Measurements from ENCODE around the gene CTNNA3.
"Not testable (repeated sequence)": the region's sequence is repeated elsewhere in the genome, so short reads cannot be mapped to it uniquely, and the experiment has no call there.

Gene CTNNA3

DNA sequence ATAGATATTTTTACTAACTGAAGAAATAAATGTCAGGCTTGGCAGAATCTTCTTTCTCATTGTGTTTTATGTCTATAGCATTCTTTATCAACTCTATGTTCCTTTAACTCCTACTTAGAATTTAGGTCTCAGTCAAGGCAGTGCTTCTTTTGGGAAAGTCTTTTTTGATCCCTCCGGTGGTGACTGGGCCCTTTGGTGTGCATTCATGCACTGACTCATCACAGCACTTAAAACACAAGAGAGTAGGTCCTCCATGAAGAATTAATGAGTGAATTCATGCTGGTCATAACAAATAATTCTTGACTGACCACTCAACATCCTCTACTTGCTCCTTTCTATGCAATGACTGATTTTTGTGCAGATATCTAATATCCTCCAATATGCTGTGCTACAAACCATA is 1229.0 kb downstream of the CTNNA3 start:
- DNase-seq = no peak

DNA sequence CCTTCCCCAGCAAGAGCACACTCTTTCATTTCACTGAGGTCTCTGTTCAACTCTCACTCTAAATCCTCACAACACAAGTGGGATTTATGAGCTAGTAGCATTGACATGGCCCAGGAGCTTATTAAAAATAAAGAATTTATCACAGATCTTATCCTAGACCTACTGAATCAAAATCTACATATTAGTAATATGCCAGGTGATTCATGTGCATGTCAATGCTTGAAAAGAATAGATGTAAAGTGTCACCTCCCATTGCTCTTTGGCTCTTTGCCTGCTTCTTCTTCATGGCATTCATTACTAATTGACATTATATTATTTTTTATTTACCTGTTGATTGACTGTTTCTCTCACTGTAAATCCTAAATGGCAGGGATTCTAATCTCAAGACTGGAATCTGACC is 1229.4 kb downstream of the CTNNA3 start:
- DNase-seq = no peak

DNA sequence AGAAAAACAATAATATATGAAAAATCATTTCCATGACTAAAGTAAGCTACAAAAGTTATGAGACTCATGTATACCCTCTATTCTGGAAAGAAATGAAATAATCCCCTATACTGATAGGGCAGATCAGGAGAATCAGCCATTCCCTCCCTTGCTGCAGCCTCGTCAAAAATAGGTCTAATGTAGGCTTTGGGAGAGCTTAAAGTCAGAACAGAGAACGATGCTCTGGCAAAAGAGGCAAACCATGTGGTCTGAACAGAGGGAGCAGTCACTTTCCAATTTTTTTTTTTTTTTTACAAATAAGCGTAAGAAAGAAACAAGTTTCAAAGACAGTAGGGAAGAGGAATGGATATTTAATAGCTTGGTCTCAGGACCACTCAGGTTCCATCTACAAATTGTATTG is 1232.4 kb downstream of the CTNNA3 start:
- no peak for DNase-seq

DNA sequence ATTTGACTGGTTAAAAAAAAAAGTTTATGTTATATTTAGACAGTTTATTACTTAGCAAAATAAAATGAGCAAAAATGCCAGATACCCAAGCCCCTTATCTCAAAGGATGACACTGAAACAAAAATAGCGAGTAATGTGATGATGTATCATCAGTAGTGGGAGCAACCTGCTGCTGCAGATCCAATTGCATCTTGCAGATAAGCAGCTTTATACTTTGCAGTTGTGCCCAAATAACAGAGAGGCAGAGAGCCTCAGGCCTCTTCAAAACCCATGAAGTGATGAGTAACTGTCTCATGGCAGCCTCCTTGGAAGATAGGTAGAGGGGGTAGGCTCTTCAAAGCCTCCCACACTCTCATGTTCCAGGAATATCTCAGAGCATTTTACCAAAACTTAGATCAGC is 1238.4 kb downstream of the CTNNA3 start:
- DNase-seq = no peak

DNA sequence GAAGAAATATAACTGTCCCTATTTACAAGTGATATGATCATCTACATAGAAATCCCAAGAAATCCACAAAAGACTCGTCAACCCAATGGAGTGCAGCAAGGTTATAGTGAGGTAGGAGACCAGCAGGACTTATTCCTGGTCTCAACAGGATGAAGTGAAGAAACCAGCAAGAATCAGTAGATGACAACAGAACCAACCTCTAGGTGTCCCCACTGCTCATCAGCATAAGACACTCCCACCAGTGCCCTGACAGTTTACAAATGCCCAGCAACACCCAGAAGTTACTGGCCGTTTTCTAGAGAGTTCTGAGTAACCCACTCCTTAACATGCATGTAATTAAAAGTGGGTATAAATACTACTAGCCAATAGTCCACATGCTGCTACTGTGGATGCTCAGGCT is 1240.7 kb downstream of the CTNNA3 start:
- no peak for DNase-seq

DNA sequence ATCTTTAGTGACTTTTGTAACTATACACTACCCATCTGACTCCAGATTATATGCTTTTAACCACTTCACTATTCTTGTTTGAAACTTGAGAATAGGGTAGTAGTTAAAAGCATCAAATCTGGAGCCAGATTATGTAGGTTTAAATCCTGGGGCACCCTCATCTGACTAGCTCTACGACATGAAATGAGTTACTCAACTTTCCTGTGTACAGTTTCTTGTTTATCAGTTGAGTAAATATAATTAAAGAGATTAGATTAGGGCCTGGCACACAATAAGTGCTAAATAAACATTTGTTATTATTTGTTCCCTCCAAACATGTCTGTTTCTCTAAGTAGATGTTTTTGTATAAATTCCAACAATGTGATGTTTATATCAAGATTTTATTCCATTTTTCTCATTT is 1255.4 kb downstream of the CTNNA3 start:
- no peak for DNase-seq

DNA sequence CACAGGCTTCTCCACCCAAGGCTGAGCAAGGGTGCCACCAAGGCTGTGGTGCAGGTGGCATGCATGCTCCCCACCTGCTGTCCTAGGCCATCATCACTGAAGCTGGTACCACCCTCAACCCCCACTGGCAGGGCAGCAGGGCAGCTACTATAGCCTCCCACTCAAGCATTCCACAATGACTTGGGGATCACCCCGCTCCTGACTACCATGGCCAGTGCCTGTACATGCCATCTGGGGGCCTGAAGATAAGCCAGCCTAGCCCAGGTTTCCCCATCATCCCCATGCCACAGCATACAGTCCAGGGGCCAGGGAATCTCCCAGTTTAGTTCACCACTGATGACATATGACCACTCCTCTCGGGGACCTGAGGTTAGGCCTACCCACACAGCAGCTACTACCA is 1281.1 kb downstream of the CTNNA3 start:
- DNase-seq = no peak

DNA sequence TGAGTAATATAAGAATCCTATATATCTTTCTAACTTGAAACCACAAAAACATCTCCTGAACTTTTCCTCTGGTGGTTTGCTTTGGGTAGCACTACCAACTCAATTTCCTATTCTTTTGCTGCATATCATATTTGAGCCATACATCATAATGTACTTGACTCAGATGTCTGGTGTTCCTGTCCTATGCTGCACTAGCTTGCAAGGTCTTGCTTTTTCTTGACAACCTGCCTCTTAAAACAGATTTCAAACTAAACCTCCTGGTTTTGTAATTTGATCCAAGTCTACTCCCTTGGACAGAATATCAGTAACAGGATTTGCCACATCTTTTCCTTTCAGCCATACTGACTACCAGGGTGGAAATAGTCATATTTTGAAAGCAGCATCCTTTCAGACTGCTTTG is 1290.4 kb downstream of the CTNNA3 start:
- DNase-seq = no peak

DNA sequence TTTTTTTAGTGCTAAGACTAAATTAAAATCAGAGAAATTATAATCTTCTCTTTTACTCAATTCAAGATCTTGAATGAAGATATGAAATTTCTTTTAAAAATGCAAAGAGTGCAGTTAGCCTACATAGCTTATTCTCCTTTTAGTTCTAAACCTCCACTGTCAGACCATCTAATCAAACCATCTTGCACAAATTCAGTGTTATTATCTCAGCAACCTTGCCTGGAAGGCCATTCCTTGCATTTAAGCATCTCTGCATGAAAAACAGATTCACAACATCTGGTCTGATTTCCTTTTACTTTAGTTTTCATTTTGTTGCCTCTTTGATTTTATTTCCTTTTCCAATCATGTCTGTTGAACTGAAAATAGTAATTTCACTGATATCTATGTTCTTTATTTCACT is 1297.3 kb downstream of the CTNNA3 start:
- no peak for DNase-seq

DNA sequence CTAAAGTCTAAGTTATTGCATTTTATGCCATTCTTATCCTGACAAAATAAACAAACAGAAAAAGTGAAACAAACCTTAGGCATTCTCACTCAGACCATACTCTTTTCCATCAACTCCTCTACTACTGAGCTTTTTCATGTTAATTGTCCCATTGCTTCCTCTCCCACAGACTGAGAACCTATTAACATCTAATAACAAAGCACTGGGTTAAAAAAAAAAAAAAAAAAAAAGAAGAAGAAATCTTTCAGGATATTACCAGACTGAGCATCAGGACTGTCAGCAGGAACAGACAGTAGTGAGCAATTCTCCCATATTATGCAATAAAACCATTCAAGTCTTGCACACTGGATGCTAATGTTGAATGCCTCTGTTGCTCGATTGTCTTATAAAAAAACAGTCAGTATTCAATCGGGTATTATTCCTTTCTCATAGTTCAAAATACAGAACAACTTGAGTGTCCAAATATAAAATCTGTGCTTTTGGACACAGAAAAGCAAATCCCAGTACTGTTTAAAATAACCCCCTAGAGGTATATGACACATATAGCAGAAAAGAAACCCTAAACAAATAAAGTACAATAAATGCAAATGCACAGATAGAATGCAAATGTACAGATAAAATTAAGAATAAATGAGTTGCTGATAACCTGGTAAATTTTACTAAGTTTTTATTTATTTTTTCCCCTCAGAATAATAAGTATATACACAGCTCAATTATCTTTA is 1301.5 kb downstream of the CTNNA3 start:
- DNase-seq = no peak

DNA sequence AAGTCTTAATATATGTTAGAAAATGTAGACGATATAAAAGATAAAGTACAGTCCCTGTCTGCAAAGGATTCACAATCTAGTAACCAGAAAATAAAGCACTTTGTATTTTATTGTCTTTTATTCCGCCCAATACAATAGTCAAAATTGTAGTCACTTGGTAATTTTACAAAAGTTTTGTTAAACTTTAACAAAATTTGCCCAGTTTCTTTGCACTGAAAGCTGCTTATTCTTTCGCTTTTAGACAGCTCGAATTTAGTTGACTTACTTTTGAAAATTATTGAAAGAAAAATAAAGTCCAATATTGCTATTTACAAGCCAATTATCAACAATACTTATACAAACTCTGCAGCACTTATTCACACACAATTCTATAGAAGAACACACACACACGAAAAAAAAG is 1305.1 kb downstream of the CTNNA3 start:
- no peak for DNase-seq

DNA sequence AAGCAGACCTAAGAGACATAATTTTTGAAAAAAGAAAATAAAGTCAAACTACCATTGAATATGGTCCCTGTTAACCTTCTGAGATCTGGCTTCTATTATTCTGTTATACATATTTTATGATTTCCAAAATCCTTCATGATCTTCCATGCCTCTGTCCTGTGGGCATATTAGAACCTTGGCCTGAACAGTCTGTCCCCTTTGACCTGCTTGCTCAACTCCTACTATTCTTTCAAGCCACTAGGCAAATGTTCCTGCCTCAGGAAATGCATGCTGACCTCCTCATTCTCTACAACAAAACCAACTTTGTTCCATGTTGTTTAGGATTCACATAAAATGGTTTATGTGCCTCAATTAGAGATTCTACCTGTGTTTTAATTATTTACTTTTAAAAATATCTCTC is 1315.0 kb downstream of the CTNNA3 start:
- no peak for DNase-seq

DNA sequence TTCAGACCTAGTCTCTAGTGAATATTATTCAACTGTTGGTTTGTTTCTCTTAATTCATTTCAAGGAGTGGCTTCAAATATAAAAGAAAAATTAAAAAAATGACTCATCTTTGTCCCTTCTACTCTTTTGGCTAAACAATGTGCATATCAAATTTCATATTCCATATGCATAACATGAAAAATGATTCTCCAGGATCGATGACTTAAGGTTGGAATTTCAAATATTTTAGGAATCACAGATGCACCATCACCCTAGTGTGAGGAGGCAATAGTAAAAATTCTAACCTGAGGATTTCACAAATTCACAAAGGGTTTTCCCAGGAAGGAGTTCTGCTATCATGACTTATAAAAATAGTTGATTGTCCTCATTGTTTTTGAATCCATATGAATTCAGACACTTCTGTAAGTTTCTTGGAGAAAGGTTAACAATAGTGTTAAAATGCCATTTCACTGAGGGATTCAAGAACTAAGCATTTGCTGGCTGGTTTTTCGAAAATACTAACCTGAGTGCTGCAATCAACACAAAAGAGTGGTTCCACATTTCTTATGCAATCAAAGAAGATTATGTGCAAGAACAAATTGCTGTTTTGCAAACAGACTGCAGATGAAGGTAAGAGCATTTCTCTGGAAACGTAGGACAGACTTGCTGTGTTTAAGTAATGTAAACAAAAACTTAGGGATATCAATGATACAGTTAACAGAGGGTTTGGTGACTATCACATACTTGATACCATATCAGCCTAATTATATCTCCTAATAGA is 1317.7 kb downstream of the CTNNA3 start:
- no peak for DNase-seq

DNA sequence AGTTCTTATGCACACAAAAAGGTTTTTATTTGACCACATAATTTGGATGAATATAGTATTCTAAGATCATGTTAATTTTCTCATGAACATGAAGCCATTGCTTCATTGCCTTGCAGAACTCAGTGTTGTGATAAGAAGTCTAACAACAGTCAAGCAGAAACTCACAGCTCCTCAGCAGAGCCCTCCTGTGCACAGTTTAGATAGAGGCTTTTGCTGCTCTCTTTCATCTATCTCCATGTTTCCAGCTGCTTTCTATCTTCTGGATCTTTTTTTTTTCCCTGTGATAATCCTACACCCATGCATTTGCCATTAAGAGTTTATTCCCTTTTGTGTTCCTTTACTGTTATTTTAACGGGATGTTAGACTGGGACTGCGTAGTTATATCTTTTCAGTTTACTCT is 1327.8 kb downstream of the CTNNA3 start:
- no peak for DNase-seq

DNA sequence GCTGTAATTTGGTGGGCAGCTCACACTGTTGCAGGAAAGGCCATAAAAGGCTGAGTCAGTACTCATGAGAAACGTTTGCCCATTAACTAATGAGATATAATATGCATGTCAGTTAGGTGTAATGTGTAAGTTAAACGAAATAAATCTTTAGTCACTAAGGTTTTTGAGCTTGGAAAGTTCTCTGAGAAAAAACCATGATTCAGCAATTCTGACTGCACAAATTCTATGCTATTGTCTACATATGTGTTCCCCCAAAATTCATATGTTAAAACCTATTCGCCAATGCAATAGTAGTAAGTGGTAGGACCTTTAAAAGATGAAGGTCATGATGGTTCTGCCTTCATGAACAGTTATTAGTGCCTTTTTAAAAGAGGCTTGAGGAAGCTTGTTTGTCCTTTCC is 1329.8 kb downstream of the CTNNA3 start:
- no peak for DNase-seq

DNA sequence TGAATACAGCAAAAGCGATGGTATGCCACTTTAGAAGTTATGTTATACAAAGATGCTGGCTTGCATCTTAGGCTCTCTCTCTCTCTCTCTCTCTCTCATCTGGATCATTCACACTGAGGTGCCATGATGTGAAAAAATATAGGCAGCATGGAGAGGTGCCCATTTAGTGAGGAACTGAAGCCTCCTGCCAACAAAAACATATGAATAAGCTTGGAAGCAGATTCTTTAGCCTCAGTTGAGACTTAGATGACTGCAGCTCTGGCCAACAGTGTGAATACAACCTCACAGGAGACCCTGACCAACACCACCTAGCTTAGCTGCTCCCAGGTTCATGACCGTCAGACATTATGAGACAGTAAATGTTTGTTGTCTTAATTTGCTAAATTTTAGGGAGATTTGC is 1330.3 kb downstream of the CTNNA3 start:
- no peak for DNase-seq

DNA sequence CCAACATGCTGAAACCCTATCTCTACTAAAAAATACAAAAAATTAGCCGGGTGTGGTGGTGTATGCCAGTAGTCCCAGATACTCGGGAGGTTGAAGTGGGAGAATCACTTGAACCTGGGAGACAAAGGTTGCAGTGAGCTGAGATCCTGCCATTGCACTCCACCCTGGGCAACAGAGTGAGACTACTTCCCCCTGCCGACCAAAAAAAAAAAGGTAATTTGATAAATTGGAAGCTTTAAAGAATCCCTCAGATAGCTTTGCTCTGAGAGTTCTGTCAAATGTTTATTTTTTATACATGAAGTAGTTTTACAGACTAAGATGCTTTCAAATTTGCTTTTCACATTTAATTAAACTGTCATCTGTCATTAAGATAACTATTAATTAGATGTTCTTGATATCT is 1333.5 kb downstream of the CTNNA3 start:
- DNase-seq = no peak

DNA sequence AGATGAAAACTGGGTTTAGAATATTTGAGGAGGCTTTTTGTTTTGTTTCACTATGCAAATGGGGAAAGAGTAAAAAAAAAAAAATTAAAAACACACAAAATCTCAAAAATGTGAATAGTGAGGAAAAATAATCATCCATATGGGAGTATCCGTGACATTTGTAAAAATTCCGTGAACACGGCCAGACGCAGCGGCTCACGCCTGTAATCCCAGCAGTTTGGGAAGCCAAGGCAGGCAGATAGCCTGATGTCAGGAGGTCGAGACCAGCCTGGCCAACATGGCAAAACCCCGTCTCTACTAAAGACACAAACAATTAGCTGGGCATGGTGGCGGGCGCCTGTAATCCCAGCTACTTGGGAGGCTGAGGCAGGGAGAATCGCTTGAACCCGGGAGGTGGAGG is 1342.2 kb downstream of the CTNNA3 start:
- DNase-seq = not testable (repeated sequence)

DNA sequence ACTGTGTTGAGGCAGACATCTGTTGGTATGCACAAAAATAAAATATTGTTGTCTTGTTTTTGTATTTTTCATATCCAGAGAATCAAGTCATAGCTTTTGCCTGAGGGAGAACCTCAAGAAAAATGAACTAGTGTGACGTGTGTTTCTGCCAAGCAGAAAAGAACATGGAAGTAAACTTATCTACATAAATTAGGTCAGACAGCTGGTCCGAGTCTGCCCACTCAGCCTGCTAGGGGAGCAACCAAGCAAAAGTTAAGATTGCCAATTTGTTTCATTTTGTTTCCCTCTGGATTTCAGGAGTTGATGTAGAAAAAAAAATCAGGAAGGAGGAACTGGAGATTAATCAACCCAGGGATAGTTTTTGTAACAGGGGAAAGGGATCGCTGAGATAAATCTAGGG is 1342.6 kb downstream of the CTNNA3 start:
- DNase-seq = no peak

DNA sequence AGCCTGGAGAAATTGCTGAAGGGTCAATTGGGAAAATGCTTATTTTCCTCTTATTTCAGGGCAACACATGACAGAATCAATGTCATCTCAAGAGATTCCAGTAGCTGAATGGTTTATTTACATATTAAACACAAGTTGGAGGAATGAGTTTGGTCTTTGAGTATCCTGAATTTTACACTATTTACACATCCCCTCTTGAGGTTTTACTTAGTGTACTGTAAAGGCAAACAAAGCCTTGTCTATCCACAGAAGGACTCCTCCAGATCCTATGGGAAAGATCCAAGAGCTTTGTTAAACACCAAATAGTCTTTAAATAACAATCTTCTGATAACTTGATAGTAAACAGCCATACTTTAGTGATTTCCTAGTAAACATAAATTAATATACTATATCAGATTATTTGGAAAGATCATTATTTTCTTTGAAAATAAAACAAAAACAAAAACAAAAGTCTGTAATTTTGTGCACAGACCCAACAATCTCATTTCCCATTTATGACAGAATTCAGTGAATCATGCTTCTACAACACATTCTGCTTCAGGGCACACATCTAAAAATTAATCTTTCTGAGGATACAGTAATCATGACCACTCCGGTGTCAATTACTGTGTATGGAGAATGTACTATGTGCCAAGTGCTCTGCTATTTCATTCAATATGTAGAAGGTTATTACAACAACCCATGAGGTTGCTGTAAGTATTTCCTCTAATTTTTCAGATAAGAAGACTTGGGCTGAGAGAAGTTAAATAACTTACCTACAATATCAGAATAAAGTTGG is 1345.2 kb downstream of the CTNNA3 start:
- no peak for DNase-seq

DNA sequence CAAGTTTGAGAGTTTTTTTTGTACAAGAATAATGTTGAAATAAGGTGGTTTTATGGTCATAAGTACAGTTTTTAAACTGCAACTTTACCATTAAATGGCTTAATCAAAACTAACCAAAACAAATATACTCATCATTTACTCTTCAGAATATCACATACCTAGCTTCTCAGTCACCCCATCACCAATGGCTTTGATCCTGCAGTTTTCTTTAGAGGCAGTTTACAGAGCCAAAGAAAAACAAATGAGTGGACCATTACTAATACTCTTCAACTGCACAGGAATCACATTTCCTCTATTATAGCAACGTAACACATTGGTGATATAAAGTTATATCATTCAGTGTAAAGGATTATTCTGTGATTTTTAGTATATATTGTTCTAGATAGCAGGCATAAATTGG is 1346.3 kb downstream of the CTNNA3 start:
- no peak for DNase-seq

DNA sequence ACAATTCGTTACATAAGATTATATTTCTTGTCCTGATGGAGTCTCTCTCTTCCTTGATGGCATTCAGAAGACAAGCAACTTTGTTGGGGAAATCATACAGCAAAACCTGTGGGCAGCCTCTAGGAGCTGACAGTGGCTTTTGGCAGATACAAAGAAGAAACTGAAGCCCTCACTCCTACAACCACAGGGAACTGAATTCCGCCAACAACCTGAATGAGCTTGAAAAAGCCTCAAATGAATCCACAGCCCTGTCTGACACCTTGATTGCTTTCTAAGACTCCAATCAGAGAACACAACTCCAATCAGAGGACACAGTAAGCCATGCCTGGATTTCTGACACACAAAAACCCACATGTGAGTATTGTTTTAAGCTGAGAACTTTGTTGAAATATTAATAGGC is 1346.9 kb downstream of the CTNNA3 start:
- no peak for DNase-seq

DNA sequence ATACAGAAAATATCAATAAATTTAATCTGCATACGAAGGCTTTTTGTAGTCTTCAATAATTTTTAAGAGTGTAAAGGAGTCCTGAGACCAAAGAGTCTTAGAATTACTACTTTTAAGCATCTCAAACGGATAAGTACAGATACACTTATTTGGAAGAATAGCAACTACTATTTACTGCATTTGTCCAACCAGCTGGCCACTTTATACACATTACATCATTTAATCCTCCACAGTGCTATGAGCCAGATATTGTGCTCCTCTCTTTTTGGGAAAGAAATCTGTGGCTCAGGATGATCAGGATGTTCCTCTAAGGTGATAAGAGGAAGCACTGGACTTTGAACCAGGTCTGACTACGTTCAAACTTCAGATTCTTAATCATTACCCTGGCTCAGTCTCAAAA is 1358.8 kb downstream of the CTNNA3 start:
- DNase-seq = no peak

DNA sequence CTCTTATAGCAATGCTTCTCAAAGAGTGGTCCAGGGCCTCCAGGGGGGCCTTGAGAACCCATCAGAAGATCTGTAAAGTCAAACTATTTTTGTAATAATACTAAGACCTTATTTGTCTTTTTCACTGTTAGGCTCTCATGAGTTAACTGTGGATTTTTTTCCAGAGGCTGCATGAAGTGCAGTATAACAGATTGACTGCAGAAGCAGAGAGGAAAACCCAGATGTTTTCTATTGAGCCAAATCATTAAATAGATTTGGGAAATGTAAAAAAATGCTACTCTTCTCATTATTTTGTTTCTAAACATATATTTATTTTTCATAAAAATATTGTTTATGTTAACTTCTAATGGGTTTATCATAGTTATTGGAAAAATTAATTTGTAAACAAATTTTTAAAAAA is 1359.2 kb downstream of the CTNNA3 start:
- no peak for DNase-seq
